Hindlimb muscle (tissue), 1 donor: Measurements from ENCODE around the gene XIRP1. TPM values are rescaled to one million over a fixed set of nuclear protein-coding genes. Genes with fewer than 3 reads are reported as not detected.

Source experiments
- DNase-seq: peaks from one replicate; pipeline ENCODE4 v3.0.0-alpha.2; 2013
- polyA plus RNA-seq: library from polyadenylated mRNA; unstranded; fragments of 120-200 nt; gene quantifications from one replicate; pipeline ENCODE4 v1.2.1, GENCODE V29; 2013; ENCODE audit not compliant: insufficient read length

The XIRP1 gene
- polyA plus RNA-seq, 1 donor, result 143 TPM

DNA sequence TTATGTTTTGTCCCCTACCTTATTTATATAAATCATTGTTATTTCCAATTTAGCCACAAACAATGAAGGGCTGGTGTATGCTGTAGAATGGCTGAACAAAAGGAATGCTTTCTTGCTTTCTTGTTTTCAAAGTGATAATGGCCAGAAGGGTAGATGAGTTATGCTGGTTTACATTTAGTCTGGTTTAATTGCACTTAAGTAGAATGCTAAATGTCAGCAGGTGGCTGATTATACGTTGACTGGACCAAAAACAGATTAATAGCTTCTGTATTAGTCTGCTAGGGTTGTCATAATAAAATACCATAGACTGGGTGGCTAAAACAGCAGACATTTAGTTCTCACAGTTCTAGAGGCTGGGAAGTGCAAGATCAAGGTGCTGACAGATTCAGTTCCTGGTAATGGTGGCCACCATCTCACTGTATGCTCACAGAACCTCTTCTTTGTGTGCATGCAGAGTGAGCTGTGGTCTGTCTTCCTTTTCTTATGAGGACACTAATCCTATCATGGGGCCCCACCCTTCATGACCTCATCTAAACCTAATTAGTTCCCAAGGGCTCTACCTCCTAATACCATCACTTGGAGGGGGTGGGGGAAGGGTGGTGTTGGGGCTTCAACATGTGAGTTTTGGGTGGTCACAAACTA lies 17.1 kb upstream of the XIRP1 start:
- no peak for DNase-seq

DNA sequence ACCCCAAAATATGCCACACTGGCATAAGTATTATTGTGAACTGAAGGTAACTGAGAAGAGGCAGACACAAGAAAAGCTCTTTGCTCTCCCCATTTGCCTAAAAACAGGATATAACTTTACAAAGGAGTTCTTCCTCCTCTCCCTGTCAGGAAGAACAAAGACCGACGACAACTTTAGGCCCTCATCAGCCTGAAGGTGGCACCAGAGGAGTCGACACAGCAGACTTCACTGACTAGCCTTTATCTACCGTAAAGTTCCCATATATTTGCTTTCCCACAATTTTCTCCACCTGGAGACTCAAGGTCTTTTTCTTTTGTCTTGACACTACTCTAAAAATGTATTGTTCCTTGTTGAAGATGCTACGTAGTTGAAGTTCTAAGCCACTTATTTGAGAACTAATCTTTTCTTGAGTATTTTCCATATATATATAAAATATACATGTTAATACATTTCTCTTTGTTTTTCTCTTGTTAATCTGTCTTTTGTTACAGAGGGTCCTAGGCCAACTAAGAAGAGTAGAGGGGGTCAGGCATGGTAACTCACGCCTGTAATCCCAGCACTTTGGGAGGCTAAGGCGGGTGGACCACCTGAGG lies 16.2 kb upstream of the XIRP1 start:
- DNase-seq, result no peak

DNA sequence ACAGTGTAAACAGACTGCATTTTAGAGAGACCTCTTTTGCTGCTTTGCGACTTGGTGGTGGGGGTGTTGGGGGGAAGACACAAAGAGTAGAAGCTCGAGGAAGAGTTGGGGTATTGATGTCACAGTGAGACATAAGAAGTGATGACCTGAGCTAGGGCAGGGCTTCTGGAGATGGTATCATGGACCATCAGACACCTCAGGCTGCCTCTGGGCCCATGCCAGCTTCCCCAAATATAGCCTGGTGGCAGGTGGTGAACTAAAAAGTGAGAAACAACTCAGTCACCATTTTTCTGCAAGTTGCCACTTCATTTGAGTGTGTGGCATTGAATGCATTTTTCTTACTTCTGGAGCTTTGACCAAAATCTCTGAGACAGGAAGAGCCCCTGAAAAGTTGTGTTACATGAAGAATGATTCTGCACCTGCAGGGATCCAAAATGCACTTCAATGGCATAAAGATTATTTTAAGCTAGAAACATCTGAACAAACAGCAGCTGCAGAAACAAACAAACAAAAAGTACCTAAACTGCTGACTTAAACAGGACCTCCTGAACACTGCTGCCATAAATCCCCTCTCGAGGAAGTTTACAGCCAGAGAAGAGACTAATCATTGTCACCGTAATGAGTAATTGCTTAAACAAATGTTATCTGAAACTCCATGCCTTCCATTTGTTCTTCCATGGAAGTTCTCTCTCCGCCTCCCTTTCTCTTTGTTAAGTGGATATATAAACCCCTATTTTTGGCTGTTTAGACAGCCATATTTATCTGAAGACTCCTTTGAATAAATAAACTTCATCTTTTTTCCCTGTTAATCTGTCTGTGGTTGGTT lies 15.2 kb upstream of the XIRP1 start:
- DNase-seq, result no peak

DNA sequence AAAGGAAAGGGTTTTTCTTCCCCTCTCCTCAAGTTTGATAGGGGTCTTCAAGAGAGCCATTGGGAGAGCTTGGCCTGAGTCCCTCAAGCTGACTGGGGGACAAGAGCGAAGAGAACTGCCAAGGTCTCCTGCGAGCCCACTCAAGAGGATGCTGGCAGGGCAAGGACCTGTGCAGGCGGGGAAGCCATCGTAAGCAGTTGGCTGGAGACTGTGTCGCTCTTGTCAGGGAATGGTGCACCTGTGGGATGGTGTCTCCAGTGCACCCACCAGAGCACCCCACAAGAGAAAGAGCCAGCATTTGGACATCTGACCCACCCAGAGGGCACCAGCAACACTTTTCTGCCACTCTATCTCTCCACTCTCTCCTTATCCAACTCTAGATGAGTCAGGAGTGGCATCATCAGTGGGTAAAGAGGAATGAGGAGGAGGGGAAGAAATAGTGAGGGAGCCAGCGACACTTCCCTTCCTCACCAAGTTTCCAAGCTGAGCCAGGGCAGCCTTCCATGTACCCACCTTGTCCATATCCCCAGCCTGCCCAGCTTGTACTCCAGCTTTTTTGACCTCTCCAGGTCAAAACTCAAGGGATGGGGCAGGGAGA lies 13.6 kb upstream of the XIRP1 start:
- no peak for DNase-seq

DNA sequence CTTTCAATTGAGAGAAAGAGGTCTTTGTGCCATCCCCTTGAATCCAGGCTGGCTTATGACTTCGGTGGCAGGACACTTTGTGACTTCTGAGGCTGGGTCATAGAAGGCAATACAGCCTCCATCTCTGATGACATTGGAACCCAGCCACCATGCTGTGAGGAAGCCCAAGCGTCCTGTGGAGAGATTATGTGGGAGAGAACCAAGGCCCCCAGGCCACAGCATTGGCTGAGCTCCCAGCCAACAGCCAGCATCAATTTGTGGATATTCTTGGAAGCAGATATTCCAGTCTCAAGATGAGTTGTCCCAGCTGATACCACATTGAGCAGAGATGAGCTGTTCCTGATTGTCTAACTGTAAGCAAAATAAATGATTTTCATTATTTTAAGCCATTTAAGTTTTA lies 12.7 kb upstream of the XIRP1 start:
- DNase-seq, result no peak

DNA sequence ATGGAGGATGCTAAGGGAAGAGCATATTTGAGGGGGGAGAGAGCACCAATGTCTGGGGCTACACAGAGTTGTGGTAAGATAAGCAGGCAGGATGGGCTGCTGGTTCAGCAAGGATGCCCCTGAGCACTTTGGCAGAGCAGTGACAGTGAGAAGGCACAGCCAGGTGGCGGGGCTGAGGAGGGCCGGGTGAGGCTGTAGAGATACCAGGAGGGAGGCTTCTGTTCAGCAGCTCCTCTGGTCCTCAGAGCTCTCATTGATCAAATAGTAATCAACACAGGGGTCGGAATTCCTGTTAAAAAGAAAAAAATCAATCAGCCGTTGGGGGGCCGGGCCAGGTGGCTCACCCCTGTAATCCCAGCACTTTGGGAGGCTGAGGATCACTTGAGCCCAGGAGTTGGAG lies 11.5 kb upstream of the XIRP1 start:
- no peak for DNase-seq

DNA sequence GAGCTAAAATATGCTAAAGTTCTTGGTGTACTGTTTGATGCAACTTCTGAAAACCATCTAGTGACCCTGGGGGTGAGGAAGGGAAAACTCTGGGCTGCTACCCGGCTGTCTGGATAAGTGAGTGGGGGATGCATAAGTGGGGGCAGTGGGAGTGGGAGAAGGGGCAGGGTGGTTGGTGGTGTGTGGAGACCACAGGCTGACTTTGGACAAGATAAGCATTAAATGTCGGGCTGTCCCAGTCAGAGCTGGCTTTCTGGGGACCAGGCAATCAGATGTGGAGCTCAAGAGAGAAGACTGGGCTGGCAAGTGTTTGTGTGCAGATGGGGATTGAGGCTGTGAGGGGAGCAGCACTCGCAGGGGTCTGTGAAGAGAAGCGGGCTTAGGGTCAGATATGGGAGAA lies 11.0 kb upstream of the XIRP1 start:
- DNase-seq, result no peak

DNA sequence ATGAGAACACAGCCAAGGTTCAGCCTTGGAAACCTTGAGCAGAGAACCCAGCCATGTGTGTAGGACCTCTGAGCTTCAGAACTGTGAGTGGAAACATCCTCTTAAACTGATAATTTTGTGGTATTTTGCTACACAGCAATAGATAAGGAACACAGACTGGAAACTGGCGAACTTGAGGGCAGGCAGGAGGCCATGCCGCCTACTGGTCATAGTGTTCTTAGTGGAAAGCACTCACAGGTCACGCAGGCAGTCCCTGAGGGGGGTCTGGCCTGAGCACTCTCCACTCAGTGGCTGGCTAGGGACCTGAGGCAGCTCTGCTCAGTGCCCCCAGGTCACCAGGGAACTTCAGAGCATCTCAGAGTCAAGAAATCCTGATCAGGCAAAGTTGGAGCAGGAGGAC lies 9.7 kb upstream of the XIRP1 start:
- no peak for DNase-seq

DNA sequence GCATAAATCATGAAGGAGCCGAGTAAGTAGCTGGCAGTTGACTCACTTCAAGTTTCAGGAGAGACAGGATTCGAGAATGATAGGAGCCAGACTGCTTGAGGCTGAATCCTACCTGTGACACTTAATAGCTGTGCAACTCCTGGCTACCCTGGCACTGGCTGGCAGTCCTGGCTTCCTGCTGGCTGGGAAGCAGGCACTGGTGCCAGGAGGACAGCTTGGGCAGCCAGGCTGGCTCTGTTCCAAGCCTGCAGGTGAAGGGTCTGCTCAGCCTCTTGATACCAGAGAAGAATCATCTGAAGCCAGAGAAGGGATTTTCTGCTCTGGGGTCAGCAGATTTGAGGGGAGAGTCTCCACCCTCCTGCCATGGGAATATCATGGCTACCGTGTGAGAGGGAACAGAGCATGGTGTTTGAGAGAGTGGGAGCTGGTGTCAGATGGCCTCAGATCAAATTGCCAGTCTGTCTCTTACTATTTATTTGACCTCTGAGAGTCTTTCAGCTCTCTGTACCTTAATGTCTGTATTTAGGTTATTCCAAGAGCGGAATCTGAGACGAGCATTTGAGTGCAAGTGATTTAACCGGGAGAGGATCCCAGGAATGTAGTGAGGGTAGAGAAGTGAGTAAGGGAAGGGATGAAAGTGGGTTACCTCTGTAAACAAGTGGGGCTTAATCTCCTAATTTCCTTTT lies 4.4 kb upstream of the XIRP1 start:
- DNase-seq, result no peak

DNA sequence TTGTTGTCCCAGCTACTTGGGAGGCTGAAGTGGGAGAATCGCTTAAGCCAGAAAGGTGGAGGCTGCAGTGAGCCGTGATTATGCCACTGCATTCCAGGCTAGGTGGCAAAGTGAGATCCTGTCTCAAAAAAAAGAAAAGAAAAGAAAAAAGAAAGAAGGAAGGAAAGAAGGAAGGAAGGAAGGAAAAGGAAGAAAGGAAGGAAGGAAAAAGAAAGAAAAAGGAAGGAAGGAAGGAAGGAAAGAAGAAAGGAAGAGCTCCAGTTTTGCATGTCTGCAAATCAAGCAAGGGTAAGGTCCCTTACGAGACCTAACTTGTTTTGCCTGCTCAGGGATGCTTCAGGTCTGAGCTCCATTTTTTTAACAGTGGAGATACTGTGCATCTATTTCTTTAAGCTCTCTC lies 3.6 kb upstream of the XIRP1 start:
- DNase-seq, result no peak

DNA sequence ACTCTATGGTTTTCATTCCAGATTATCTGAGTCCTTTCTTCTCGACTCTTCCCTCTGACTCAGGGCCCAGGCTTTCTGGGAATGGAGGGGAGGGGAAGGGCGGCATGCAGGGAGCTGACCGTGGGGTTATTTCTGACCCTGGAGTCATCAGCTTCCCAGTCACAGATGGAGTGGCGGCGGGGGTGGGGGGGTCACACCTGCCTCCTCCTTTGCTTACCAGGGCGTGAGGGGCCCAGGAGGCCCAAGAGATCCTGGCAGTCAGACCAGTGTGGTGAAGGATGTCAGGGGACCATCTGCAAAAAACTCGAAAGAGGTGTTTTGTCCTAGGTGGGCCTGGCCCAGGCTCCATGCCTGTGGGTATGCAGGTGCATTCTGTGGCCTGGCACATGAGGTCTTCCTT lies 996 bp upstream of the XIRP1 start:
- DNase-seq, result no peak

DNA sequence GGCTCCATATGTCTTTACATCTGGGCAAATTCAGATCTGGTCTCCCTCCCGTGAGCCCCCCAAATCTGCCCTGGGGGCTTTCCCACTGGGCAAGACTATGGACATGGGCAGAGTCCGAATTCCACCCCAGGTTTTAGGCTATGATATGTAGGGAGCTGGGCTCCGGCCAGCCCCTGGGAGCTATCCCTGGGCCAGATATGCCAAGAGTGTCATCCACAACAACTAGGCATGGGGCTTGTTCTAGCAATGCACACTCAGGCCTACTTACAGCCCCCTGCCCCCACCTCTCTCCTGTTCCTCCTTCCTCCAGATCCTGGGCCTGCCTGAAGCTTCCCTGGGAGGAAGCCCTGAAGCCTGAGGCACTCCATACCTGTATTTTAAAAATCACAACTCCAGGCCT lies 622 bp downstream of the XIRP1 start:
- no peak for DNase-seq

DNA sequence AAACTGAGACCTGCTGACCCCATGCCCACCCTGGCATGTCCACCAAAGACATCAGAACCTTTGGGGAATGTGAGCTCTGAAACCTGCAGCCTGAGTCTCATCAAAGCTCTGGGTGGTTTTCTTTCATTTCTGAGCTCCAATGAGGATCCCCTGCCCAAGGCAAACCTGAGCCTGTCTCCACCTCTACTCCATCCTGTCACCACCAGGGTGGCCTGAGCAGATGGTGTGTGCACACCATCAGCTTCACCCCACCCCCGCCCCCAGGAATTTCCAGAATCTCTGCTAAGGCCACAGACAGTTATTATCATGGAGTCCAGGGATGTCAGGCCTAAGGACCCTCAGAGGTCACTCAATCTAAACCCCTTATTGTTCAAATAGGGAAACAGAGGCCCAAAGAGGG lies 1.3 kb downstream of the XIRP1 start:
- no peak for DNase-seq

DNA sequence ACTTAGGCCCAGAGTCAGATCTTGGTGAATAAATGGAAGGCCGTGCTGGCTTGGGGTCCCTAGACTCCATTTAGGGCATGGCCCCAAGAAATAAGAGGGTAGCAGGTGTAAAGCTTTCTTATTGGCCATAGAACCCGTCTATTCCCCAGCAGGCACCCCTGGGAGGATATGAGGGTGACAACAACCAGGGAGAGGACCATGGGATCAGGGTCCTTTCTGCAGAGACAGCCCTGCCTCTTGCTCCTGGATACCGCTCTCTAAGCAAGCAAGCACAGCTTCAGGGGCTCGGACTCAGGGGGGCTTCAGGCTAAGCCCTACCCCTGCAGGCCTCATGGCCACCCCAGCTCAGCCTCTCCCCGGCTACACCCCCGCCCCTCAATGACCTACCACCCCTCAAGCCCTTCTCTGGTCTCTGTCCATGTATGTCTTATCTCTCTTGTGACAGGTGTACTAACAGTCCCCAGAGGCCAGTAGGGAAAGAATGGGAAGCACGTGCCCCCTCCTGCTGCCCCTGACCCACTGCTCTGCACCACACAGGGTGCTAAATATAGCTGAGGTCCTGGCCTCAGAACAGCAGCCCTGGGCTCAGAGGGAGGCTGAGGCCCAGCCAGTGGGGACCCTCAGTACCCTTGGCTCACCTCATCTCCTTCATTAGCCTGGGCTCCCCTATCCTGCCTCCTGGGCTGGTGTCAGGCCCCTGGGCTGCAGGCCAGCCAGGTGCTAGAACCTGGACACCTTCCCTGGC lies 1.9 kb downstream of the XIRP1 start:
- no peak for DNase-seq

DNA sequence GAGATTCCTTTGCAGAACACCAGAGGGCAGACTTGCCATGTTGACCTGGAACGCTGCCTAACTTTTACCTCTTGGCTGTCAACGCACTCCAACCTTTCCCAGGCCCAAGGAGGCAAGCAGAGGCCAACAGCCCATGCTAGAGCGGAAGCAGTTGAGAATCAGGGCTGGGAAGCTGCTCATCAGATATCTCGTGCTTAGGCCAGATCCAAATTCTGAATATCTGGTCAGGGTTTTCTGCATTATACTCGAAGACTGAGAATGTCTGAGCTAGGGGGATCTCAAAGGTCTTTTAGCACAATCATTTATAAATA lies 2.5 kb downstream of the XIRP1 start:
- DNase-seq, result no peak

DNA sequence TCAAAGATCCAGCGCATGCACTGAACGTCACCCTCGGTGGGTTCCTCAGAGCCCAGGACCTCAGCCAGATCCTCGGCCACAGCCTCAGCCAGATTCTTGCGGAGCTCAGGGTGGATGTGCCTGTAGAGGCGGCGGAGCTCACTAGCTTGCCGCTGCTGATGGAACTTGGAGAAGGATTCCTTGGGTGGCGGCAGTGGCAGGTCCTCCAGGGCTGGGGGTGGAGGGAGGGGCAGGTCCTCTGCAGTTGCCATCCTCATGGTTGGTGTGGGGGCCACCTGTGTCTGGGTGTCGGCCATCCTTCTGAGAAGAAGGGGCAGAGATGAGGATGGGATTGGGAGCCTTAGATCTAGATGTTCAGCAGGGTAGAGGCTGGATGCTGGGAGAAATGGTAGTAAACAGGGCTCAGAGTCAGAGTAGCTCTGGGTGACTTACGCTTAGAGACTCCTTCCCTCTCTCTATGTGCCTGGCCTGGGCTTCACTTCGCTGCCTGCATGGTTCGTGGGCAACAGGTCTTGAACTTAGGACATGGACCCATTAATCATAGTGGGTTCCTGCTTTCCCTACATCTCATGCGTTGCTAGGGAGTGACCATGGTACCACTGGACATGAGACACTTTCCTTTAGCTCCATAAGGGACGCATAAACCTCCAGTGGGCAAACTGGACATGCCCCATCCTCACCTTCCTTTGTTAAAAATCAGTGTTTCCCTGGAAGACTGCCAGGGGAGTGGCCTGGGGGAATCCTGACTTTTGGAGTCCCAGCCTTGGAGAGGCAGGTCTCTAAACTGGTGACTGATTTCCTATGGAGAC lies 3.0 kb downstream of the XIRP1 start:
- DNase-seq, result no peak

DNA sequence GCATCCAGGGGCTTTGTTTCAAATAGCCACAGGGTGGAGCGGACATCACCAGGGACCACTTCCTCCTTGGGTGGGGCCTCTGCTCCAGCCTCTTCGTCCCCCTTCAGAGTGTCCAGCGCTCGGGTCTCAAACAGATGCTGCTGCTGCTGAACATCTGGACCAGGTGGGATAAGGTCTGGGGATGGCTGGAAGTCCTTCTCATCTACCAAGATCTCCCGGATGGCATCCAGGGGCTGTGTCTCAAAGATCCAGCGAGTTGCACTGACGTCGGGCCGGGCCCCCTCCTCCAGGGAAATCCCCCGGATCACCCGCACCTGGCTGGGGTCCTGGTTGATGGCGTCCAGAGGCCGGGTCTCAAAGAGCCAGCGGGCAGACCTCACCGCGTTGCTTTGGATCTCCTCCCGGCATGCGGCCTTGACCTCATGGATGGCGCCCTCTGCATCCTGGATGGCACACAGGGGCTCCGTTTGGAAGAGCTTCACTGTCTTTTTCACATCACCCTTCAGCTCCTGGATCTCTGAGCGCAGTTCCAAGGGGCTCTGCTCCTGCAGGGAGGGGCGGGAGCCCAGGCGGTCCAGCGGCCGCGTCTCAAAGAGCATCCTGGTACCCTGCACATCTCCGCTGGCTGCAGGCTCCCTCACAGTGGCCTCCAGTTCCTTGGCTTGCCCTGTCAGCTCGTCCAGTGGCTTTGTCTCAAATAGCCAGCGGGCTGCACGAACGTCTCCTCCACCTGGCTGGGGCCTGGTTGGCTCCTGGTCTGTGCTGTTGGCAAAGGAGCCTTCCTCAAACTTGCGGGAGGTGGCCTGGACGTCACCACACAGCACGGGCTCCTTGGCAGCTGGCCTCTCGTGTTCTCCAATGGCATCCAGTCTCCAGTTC lies 3.9 kb downstream of the XIRP1 start:
- DNase-seq, result no peak

DNA sequence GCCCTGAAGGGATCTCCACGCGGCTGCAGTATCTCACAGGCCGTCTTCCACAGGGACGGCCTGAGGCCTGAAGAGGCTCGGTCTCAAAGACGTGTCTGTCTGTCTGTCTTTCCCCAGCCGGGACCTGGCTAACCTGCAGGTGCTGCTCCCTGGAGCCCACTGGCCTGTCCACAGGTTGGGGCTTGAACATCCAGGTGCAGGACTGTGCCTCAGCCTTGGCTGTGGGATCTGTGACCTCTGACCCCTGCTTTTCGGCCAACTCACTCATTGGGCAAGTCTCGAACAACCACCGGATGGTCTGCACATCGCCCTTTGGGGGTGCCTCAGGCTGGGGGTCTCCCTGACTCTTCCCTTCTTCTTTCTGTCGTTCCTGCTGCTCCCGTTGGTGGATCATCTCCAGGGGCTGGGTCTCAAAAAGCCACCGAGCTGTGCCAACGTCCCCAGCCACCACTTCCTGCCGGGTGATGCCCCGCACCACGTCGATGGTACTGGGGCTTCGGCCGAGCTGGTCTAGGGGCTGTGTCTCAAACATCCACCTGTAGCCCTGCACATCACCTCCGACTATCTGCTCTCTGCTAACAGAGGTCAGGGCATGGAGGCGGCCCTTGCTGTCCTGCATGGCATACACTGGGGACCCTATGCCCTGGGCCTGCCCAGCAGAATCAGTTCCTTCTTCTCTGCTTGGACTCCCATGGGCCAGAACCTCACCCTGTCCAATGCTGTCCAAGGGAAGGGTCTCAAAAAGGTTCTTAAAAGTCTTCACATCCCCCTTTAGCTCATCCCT lies 4.8 kb downstream of the XIRP1 start:
- no peak for DNase-seq

DNA sequence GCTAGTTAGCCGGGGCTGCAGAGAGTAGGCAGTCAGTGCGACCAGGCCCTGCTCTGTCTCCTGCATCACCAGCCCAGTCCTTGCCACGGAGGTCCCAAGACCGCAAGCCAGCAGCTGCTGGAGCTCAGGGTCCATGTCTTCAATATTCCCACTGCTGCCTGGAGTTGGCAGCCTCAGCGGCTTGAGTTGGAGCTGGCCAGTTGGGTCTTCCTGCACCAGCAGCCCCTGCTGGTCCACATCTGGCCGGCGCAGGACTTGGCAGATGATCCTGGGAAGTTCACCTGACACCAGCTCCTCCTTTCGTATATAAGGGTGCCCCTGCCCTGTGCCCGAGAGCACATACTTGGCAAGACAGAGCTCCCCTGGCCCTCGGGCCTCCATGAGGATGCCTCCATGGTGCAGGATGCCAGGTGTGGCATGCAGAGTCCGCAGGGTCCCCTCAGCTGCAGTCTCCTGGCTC lies 5.7 kb downstream of the XIRP1 start:
- no peak for DNase-seq
